Measurements from ENCODE around the gene ZNF646.

ZNF646 gene

GRCh38 chr16:31063495-31063842, 10.8 kb upstream of the ZNF646 start:
- no peak for DNase-seq (ENCODE audit: extremely low read depth in 1 of 2, low read depth in 1 of 2)

GRCh38 chr16:31063843-31064611, 10.2 kb upstream of the ZNF646 start:
- DNase-seq (ENCODE audit: extremely low read depth in 1 of 2, low read depth in 1 of 2) = no peak

- DNase-seq (ENCODE audit: extremely low read depth in 1 of 2, low read depth in 1 of 2) = no peak
These were observed 9.2 kb upstream of the ZNF646 start for GRCh38 chr16:31064882-31065461.

GRCh38 chr16:31067342-31067741, 6.9 kb upstream of the ZNF646 start:
- no peak for DNase-seq (ENCODE audit: extremely low read depth in 1 of 2, low read depth in 1 of 2)

- DNase-seq (ENCODE audit: extremely low read depth in 1 of 2, low read depth in 1 of 2) = no peak
These were observed 2.4 kb upstream of the ZNF646 start for GRCh38 chr16:31071861-31072260.

GRCh38 chr16:31072540-31073141, 1.6 kb upstream of the ZNF646 start:
- no peak for DNase-seq (ENCODE audit: extremely low read depth in 1 of 2, low read depth in 1 of 2)

- peak; percentile 78 to 85 for DNase-seq (ENCODE audit: extremely low read depth in 1 of 2, low read depth in 1 of 2)
These were observed 866 bp upstream of the ZNF646 start for GRCh38 chr16:31073142-31073969.

- DNase-seq (ENCODE audit: extremely low read depth in 1 of 2, low read depth in 1 of 2) = no peak
These were observed 577 bp downstream of the ZNF646 start for GRCh38 chr16:31074814-31075183.

- DNase-seq (ENCODE audit: extremely low read depth in 1 of 2, low read depth in 1 of 2) = no peak
These were observed 2.1 kb downstream of the ZNF646 start for GRCh38 chr16:31076319-31076718.

GRCh38 chr16:31077024-31077423, 2.8 kb downstream of the ZNF646 start:
- DNase-seq (ENCODE audit: extremely low read depth in 1 of 2, low read depth in 1 of 2) = no peak

GRCh38 chr16:31077592-31078396, 3.6 kb downstream of the ZNF646 start:
- DNase-seq (ENCODE audit: extremely low read depth in 1 of 2, low read depth in 1 of 2) = no peak

GRCh38 chr16:31078597-31079341, 4.5 kb downstream of the ZNF646 start:
- DNase-seq (ENCODE audit: extremely low read depth in 1 of 2, low read depth in 1 of 2) = no peak

GRCh38 chr16:31079342-31079944, 5.2 kb downstream of the ZNF646 start:
- no peak for DNase-seq (ENCODE audit: extremely low read depth in 1 of 2, low read depth in 1 of 2)

GRCh38 chr16:31080035-31080629, 5.9 kb downstream of the ZNF646 start:
- DNase-seq (ENCODE audit: extremely low read depth in 1 of 2, low read depth in 1 of 2) = no peak

- DNase-seq (ENCODE audit: extremely low read depth in 1 of 2, low read depth in 1 of 2) = no peak
These were observed 6.7 kb downstream of the ZNF646 start for GRCh38 chr16:31080756-31081419.

- no peak for DNase-seq (ENCODE audit: extremely low read depth in 1 of 2, low read depth in 1 of 2)
These were observed 7.5 kb downstream of the ZNF646 start for GRCh38 chr16:31081428-31082351.

- DNase-seq (ENCODE audit: extremely low read depth in 1 of 2, low read depth in 1 of 2) = no peak
These were observed 8.3 kb downstream of the ZNF646 start for GRCh38 chr16:31082368-31083045.

Measured in stimulated activated CD8-positive, alpha-beta memory T cell treated with anti-CD3 and anti-CD28 coated beads, Interleukin-7, amount 100 ng/mL, for 48 hours (primary cell).